Non-pigmented ciliary epithelial cell (primary cell): Measurements from ENCODE around the gene PGA4.
"Not testable (repeated sequence)": the region's sequence is repeated elsewhere in the genome, so short reads cannot be mapped to it uniquely, and the experiment has no call there.

Source experiments
- DNase-seq: peaks from one replicate; pipeline ENCODE4 v3.0.0-alpha.2; 2010; ENCODE audit warnings: low read depth

Gene PGA4

GRCh38 chr11:61204502-61205059 lies 17.6 kb upstream of the PGA4 start:
- DNase-seq = not testable (repeated sequence)

GRCh38 chr11:61207636-61208310 lies 14.4 kb upstream of the PGA4 start:
- DNase-seq = not testable (repeated sequence)

GRCh38 chr11:61210629-61211028 lies 11.5 kb upstream of the PGA4 start:
- not testable (repeated sequence) for DNase-seq

GRCh38 chr11:61211327-61211952 lies 10.7 kb upstream of the PGA4 start:
- DNase-seq = not testable (repeated sequence)

- DNase-seq = not testable (repeated sequence)
Measured at GRCh38 chr11:61212202-61212601, 9.9 kb upstream of the PGA4 start.

- DNase-seq = not testable (repeated sequence)
Measured at GRCh38 chr11:61213711-61214324, 8.3 kb upstream of the PGA4 start.

- not testable (repeated sequence) for DNase-seq
Measured at GRCh38 chr11:61218306-61218705, 3.8 kb upstream of the PGA4 start.

- DNase-seq = not testable (repeated sequence)
Measured at GRCh38 chr11:61219016-61219415, 3.1 kb upstream of the PGA4 start.

- not testable (repeated sequence) for DNase-seq
Measured at GRCh38 chr11:61222692-61223091, 545 bp downstream of the PGA4 start.

- DNase-seq = not testable (repeated sequence)
Measured at GRCh38 chr11:61226457-61227137, 4.5 kb downstream of the PGA4 start.

- not testable (repeated sequence) for DNase-seq
Measured at GRCh38 chr11:61229458-61229857, 7.3 kb downstream of the PGA4 start.

GRCh38 chr11:61231033-61231432 lies 8.9 kb downstream of the PGA4 start:
- not testable (repeated sequence) for DNase-seq

GRCh38 chr11:61231585-61231984 lies 9.4 kb downstream of the PGA4 start:
- not testable (repeated sequence) for DNase-seq

- not testable (repeated sequence) for DNase-seq
Measured at GRCh38 chr11:61232548-61233145, 10.5 kb downstream of the PGA4 start.

- DNase-seq = not testable (repeated sequence)
Measured at GRCh38 chr11:61237130-61237529, 15.0 kb downstream of the PGA4 start.

- not testable (repeated sequence) for DNase-seq
Measured at GRCh38 chr11:61240288-61240687, 18.1 kb downstream of the PGA4 start.

GRCh38 chr11:61240875-61241274 lies 18.7 kb downstream of the PGA4 start, which contains the start of gene PGA5:
Gene PGA5, plus strand, starts transcription at chr11:61241175. Its CDS starts 52 bp downstream, at chr11:61241227.
- not testable (repeated sequence) for DNase-seq

- DNase-seq = not testable (repeated sequence)
Measured at GRCh38 chr11:61241526-61241925, 19.4 kb downstream of the PGA4 start.

GRCh38 chr11:61245284-61245964 lies 23.3 kb downstream of the PGA4 start:
- DNase-seq = not testable (repeated sequence)

GRCh38 chr11:61248071-61248470 lies 25.9 kb downstream of the PGA4 start:
- not testable (repeated sequence) for DNase-seq

- DNase-seq = not testable (repeated sequence)
Measured at GRCh38 chr11:61249201-61249600, 27.1 kb downstream of the PGA4 start.
